GM13977 (cell line): Measurements from ENCODE around the gene TRAPPC5.

ENCODE experiments used
- DNase-seq: peaks from one replicate; pipeline ENCODE4 v3.0.0; 2012; ENCODE audit warnings: low spot score
- in situ Hi-C: fragments of 300-500 bp; cut with MboI; formaldehyde crosslinking; loops from one replicate; pipeline ENCODE4 v1.12.0; 2022; ENCODE audit warnings: low sequenced_read_pairs, low pct_unique_long_range_greater_than_20kb, mixed read lengths, inconsistent platforms; ENCODE audit not compliant: unreplicated experiment
- TF ChIP-seq, protein P1 (sequence below): IDR thresholded peaks from 2 replicates; pipeline ENCODE4 v1.5.1; 2012; ENCODE audit warnings: mild to moderate bottlenecking, control low read depth; ENCODE audit not compliant: insufficient read depth; ENCODE audit errors: extremely low read depth, missing control alignments

TRAPPC5 gene

DNA sequence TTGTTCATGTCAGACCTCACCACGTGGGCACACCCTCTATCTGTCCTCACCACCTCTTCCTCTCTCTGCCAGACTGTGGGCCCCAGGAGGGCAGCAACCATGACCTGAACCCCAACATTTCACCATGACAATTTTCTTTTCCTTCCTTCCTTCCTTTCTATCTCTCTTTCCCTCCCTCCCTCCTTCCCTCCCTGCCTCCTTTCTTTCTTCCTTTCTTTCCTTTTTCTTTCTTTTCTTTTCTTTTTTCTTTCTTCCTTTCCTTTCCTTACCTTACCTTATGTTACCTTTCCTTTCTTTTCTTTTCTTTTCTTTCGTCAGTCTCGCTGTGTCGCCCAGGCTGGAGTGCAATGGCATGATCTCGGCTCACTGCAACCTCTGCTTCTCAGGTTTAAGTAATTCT is 30.0 kb downstream of the TRAPPC5 start:
- DNase-seq: no peak
- TF ChIP-seq, protein P1, sequence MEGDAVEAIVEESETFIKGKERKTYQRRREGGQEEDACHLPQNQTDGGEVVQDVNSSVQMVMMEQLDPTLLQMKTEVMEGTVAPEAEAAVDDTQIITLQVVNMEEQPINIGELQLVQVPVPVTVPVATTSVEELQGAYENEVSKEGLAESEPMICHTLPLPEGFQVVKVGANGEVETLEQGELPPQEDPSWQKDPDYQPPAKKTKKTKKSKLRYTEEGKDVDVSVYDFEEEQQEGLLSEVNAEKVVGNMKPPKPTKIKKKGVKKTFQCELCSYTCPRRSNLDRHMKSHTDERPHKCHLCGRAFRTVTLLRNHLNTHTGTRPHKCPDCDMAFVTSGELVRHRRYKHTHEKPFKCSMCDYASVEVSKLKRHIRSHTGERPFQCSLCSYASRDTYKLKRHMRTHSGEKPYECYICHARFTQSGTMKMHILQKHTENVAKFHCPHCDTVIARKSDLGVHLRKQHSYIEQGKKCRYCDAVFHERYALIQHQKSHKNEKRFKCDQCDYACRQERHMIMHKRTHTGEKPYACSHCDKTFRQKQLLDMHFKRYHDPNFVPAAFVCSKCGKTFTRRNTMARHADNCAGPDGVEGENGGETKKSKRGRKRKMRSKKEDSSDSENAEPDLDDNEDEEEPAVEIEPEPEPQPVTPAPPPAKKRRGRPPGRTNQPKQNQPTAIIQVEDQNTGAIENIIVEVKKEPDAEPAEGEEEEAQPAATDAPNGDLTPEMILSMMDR: no peak
- in situ Hi-C loops: no loop called here

DNA sequence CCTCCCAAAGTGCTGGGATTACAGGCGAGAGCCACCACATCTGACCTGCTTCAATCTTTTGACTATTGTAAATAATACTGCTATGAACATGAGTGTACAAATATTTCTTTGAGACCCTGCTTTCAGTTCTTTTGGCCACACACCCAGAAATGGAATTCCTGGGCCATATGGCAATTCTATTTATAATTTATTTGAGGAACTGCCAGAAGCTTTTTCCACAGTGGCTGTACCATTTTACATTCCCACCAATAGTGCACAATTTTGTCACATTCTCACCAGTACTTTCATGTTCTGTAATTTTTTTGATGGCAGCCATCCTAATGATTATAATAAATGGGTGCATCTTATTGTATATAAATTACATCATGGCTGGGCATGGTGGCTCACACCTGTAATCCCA is 35.0 kb downstream of the TRAPPC5 start:
- in situ Hi-C loops: no loop called here
- TF ChIP-seq, protein P1: no peak

DNA sequence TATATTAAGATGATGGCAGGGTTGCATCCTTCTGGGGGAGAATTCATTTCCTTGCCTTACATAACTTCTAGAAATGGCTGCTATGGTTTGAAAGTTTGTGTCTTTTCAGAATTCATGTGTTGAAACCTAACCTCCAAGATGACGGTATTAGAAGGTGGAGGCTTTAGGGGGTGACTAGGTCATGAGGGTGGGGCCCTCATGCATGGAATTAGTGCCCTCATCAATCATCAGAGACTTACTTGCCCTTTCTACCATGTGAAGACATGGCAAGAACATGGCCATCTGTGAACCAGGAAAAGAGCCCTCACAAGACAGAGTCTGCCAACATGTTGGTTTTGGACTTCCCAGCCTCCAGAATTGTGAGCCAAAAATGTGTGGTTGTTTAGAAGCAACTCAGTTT is 36.1 kb downstream of the TRAPPC5 start:
- in situ Hi-C loops: no loop called here
- no peak for DNase-seq
- TF ChIP-seq, protein P1: no peak

More for the DNA sequence above, 35.0 kb downstream of the TRAPPC5 start:
- no peak for DNase-seq

DNA sequence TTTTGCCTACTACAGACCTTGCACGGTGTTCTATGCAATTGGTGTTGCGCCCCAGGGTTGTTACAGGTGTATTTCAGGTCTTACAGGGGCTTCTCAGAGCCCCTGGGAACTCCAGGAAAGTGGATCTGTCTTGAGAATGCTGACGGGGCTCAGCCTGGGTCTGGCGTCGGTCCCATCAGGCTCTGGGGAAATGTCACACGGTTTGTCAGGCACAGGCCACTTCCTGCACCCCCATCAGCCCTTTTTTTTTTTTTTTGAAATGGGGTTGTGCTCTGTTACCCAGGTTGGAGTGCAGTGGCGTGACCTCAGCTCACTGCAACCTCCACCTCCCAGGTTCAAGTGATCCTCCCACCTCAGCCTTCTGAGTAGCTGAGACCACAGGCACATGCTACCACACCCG is 38.0 kb downstream of the TRAPPC5 start:
- in situ Hi-C loops: no loop called here
- DNase-seq: no peak

DNA sequence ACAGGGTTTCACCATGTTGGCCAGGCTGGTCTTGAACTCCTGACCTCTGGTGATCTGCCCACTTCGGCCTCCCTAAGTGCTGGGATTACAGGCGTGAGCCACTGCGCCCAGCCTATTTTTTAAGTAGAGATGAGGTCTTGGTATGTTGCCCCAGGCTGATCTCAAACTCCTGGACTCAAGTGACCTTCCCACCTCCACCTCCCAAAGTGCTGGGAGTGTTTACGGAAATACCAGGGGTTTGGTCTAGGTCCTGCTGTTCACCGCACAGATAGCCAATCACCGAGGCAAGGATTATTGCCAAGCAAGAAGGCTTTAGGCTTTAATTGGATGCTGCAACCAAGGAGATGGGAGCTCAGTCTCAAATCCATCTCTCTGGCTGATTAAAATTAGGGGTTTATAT is 39.7 kb downstream of the TRAPPC5 start:
- TF ChIP-seq, protein P1: no peak
- no peak for DNase-seq
- in situ Hi-C loops: no loop called here

More for the DNA sequence above, 38.0 kb downstream of the TRAPPC5 start:
- TF ChIP-seq, protein P1: no peak

DNA sequence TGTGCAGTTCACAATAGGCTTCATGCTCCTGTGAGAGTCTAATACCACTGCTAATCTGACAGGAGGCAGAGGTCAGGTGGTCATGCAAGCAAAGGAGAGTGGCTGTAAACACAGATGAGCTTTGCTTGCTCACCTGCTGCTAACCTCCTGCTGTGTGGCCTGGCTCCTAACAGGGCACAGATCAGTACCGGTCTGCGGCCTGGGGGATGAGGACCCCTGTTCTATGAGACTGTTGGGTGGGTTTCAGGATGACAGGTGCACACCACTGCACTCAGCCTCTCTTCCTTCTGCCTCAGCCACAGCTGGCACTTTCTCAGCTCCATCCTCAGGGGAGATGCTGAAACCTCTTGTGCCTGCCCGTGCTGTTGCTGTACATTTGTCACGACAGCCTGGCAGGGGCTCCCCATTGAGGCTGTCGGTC is 41.6 kb downstream of the TRAPPC5 start:
- in situ Hi-C loops: no loop called here
- no peak for DNase-seq
- TF ChIP-seq, protein P1: no peak

DNA sequence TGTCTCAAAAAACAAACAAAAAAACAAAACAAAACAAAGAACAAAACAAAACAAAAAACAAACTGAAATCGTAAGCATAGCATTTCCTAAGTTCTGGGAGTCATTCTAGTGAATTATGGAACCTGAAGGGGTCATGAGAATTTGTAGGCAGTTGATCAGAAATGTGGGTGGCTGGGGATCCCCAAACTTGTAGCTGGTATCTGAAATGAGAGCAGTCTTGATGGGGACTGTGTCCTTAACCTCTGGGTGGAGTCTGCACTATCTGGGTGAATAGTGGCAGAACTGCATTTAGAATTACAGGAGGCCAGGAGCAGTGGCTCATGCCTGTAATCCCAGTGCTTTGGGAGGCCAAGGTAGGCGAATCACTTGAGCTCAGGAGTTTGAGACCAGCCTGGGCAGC is 45.2 kb downstream of the TRAPPC5 start:
- TF ChIP-seq, protein P1: no peak
- in situ Hi-C loops: no loop called here
- DNase-seq: peak; percentile 62
